NCI-H526 (cell line): ENCODE results near the gene CARMIL1.

Source experiments
- DNase-seq, 2 experiments: peaks; one replicate each; lab custom pipeline; 2025; lab: John Stamatoyannopoulos, UW

Gene CARMIL1

GRCh38 chr6:25477006-25477590 is 197.9 kb downstream of the CARMIL1 start:
- no peak for DNase-seq

- no peak for DNase-seq
Measured at GRCh38 chr6:25478973-25479372, 199.8 kb downstream of the CARMIL1 start.

- no peak for DNase-seq
Measured at GRCh38 chr6:25481267-25481666, 202.1 kb downstream of the CARMIL1 start.

GRCh38 chr6:25482996-25483395 is 203.8 kb downstream of the CARMIL1 start:
- no peak for DNase-seq

- DNase-seq, result no peak
Measured at GRCh38 chr6:25483943-25484342, 204.8 kb downstream of the CARMIL1 start.

GRCh38 chr6:25484900-25485299 is 205.7 kb downstream of the CARMIL1 start:
- DNase-seq, result no peak

GRCh38 chr6:25485821-25486534 is 206.8 kb downstream of the CARMIL1 start:
- peak in 1 of 2 experiments; percentile 27 for DNase-seq

GRCh38 chr6:25486550-25486949 is 207.4 kb downstream of the CARMIL1 start:
- DNase-seq, result peak in 1 of 2 experiments; percentile 7

GRCh38 chr6:25487012-25487411 is 207.8 kb downstream of the CARMIL1 start:
- DNase-seq, result peak; percentile 6 to 33

- DNase-seq, result no peak
Measured at GRCh38 chr6:25488156-25488555, 209.0 kb downstream of the CARMIL1 start.

- DNase-seq, result peak; percentile 4 to 21
Measured at GRCh38 chr6:25489399-25489798, 210.2 kb downstream of the CARMIL1 start.

- peak; percentile 76 to 93 for DNase-seq
Measured at GRCh38 chr6:25490018-25490801, 211.0 kb downstream of the CARMIL1 start.

GRCh38 chr6:25492951-25493350 is 213.8 kb downstream of the CARMIL1 start:
- DNase-seq, result no peak

- no peak for DNase-seq
Measured at GRCh38 chr6:25494469-25494868, 215.3 kb downstream of the CARMIL1 start.

- no peak for DNase-seq
Measured at GRCh38 chr6:25497383-25498040, 218.3 kb downstream of the CARMIL1 start.

GRCh38 chr6:25498505-25498904 is 219.3 kb downstream of the CARMIL1 start:
- DNase-seq, result no peak

- DNase-seq, result peak; percentile 42 to 64
Measured at GRCh38 chr6:25499615-25500235, 220.6 kb downstream of the CARMIL1 start.

- peak in 1 of 2 experiments; percentile 54 for DNase-seq
Measured at GRCh38 chr6:25503686-25504085, 224.5 kb downstream of the CARMIL1 start.

GRCh38 chr6:25504661-25505060 is 225.5 kb downstream of the CARMIL1 start:
- no peak for DNase-seq

GRCh38 chr6:25506020-25506419 is 226.8 kb downstream of the CARMIL1 start:
- no peak for DNase-seq

GRCh38 chr6:25508051-25508450 is 228.9 kb downstream of the CARMIL1 start:
- no peak for DNase-seq

- no peak for DNase-seq
Measured at GRCh38 chr6:25511376-25511775, 232.2 kb downstream of the CARMIL1 start.
